Left ventricle myocardium inferior (tissue), 1 donor: ENCODE measurements around the gene PFKP. TPM values are rescaled to one million over a fixed set of nuclear protein-coding genes. Genes with fewer than 3 reads are reported as not detected.

Experiments used
- DNase-seq: peaks from one replicate; pipeline ENCODE4 v3.0.0-alpha.2; 2020
- H3K27ac ChIP-seq: fragments of 200-600 bp; replicated peaks from 2 replicates; pipeline ENCODE4 v1.8.0; 2021
- H3K27me3 ChIP-seq: fragments of 200-600 bp; 2 replicates; pipeline ENCODE4 v1.8.0; 2021; ENCODE audit warnings: low read depth
- H3K36me3 ChIP-seq: fragments of 200-600 bp; 2 replicates; pipeline ENCODE4 v1.8.0; 2021
- H3K4me1 ChIP-seq: fragments of 200-600 bp; 2 replicates; pipeline ENCODE4 v1.8.0; 2021
- H3K4me3 ChIP-seq: fragments of 200-600 bp; 2 replicates; pipeline ENCODE4 v1.8.0; 2021; ENCODE audit warnings: mild to moderate bottlenecking, moderate library complexity
- H3K9me3 ChIP-seq: fragments of 200-600 bp; replicated peaks from 2 replicates; pipeline ENCODE4 v1.8.0; 2021
- CTCF ChIP-seq: fragments of 200-600 bp; IDR thresholded peaks from 2 replicates; pipeline ENCODE4 v1.8.0; 2021; ENCODE audit warnings: antibody characterized with exemption, mild to moderate bottlenecking, borderline replicate concordance
- intact Hi-C: fragments of 100-400 bp; cut with micrococcal nuclease; formaldehyde crosslinking; loops from one replicate; pipeline ENCODE4 v1.11.0; 2022
- total RNA-seq: library from RNA; stranded (reverse); fragmentation: NEBNext Ultra II Directional; extraction: Animal tissue kit (Norgen Biotek cat#: 25700); gene quantifications from one replicate; pipeline ENCODE4 v1.2.1, GENCODE V29; 2021
- donor health status: DM: no; HTN: yes; CAD: no; lungs with severe emphysema.

PFKP gene
- total RNA-seq, 1 donor from 2014 or later: 206 TPM

- TF ChIP-seq CTCF: no peak
- intact Hi-C loops: no loop called here
- Histone ChIP-seq H3K36me3 (no peaks in the 10 kb centered on the region), H3K4me1 (peaks cover 53% of the 10 kb centered on the region), H3K27me3 (no peaks in the 10 kb centered on the region), H3K9me3 (no peaks in the 10 kb centered on the region), H3K27ac (peak overlapping the region; percentile 59), H3K4me3 (no peak overlapping the region)
- no peak for DNase-seq
These were observed 23.0 kb downstream of the PFKP start for GRCh38 chr10:3090388-3090787.

- Histone ChIP-seq H3K4me3 (no peak overlapping the region), H3K36me3 (no peaks in the 10 kb centered on the region), H3K27ac (peak overlapping the region; percentile 59), H3K27me3 (no peaks in the 10 kb centered on the region), H3K4me1 (peaks cover 56% of the 10 kb centered on the region), H3K9me3 (no peaks in the 10 kb centered on the region)
- intact Hi-C loops: no loop called here
- DNase-seq: peak; percentile 60
- no peak for TF ChIP-seq CTCF
These were observed 23.8 kb downstream of the PFKP start for GRCh38 chr10:3090914-3091787.

- Histone ChIP-seq H3K9me3 (no peaks in the 10 kb centered on the region), H3K27me3 (no peaks in the 10 kb centered on the region), H3K4me1 (peaks cover 58% of the 10 kb centered on the region), H3K27ac (peak overlapping the region; percentile 59), H3K4me3 (no peak overlapping the region), H3K36me3 (no peaks in the 10 kb centered on the region)
- intact Hi-C loops: no loop called here
- TF ChIP-seq CTCF: no peak
- no peak for DNase-seq
These were observed 24.6 kb downstream of the PFKP start for GRCh38 chr10:3091921-3092320.

GRCh38 chr10:3093996-3094395, 26.6 kb downstream of the PFKP start:
- H3K9me3 ChIP-seq: no peaks in the 10 kb centered on the region
- no peak for DNase-seq
- H3K4me3 ChIP-seq: no peak overlapping the region
- intact Hi-C loops: no loop called here
- H3K36me3 ChIP-seq: no peaks in the 10 kb centered on the region
- H3K27me3 ChIP-seq: no peaks in the 10 kb centered on the region
- H3K27ac ChIP-seq: no peak overlapping the region
- H3K4me1 ChIP-seq: peaks cover 62% of the 10 kb centered on the region
- TF ChIP-seq CTCF: no peak

- Histone ChIP-seq H3K4me3 (peak overlapping the region; percentile 24), H3K36me3 (peaks cover 5% of the 10 kb centered on the region), H3K27ac (peak overlapping the region; percentile 75), H3K4me1 (peaks cover 66% of the 10 kb centered on the region), H3K27me3 (no peaks in the 10 kb centered on the region), H3K9me3 (no peaks in the 10 kb centered on the region)
- intact Hi-C loops: no loop called here
- no peak for DNase-seq
- no peak for TF ChIP-seq CTCF
These were observed 27.3 kb downstream of the PFKP start for GRCh38 chr10:3094609-3095036.
